ENCODE measurements around the gene TDRD9. TPM values are rescaled to one million over a fixed set of nuclear protein-coding genes. Genes with fewer than 3 reads are reported as not detected.
"Not testable (repeated sequence)": the region's sequence is repeated elsewhere in the genome, so short reads cannot be mapped to it uniquely, and the experiment has no call there.

TDRD9 gene
- total RNA-seq, 1 experiment from 2014 or later = 0.07 TPM

GRCh38 chr14:103973354-103973753 is 45.1 kb downstream of the TDRD9 start:
- Histone ChIP-seq H3K4me3 (ENCODE audit: low read length) (no peak overlapping the region), H3K4me2 (ENCODE audit: low read length) (no peak overlapping the region), H3K9me2 (replicated peaks; ENCODE audit: low read length) (no peaks in the 10 kb centered on the region), H3F3A (ENCODE audit: low read length, unreplicated experiment) (no peaks in the 10 kb centered on the region), H3K9ac (ENCODE audit: low read length) (no peak overlapping the region), H3K27me3 (ENCODE audit: low read length) (no peaks in the 10 kb centered on the region), H4K20me1 (ENCODE audit: low read length) (no peaks in the 10 kb centered on the region), H3K4me1 (ENCODE audit: insufficient read depth, low read length) (no peaks in the 10 kb centered on the region), H2AFZ (ENCODE audit: low read length) (no peak overlapping the region), H3K9me3 (ENCODE audit: low read length) (no peaks in the 10 kb centered on the region), H3K79me2 (ENCODE audit: low read length) (no peaks in the 10 kb centered on the region), H3K27ac (ENCODE audit: low read length) (no peak overlapping the region), H3K36me3 (ENCODE audit: low read depth, low read length) (no peaks in the 10 kb centered on the region)
- CTCF ChIA-PET = no interaction called here
- TF ChIP-seq EZH2phosphoT487 (IDR thresholded peaks at IDR 0.05; ENCODE audit: borderline replicate concordance, low read length) (no peak), EZH2 (IDR thresholded peaks at IDR 0.05; ENCODE audit: low read length, unreplicated experiment) (no peak), CTCF (conservative IDR thresholded peaks at IDR 0.05; ENCODE audit: low read depth, low read length) (no peak)
- intact Hi-C loops (cut with micrococcal nuclease) = no loop called here
- POLR2A ChIA-PET (ENCODE audit: unreplicated experiment) = no interaction called here
- DNase-seq (no peak), ATAC-seq (no peak)
- BruUV-seq (replicated peaks) = no TSS peak

GRCh38 chr14:103974575-103974974 is 46.3 kb downstream of the TDRD9 start:
- Histone ChIP-seq H3K27ac (ENCODE audit: low read length) (no peak overlapping the region), H3K4me1 (ENCODE audit: insufficient read depth, low read length) (no peaks in the 10 kb centered on the region), H3K27me3 (ENCODE audit: low read length) (no peaks in the 10 kb centered on the region), H3K36me3 (ENCODE audit: low read depth, low read length) (no peaks in the 10 kb centered on the region), H3F3A (ENCODE audit: low read length, unreplicated experiment) (no peaks in the 10 kb centered on the region), H3K9me2 (replicated peaks; ENCODE audit: low read length) (no peaks in the 10 kb centered on the region), H2AFZ (ENCODE audit: low read length) (no peak overlapping the region), H3K79me2 (ENCODE audit: low read length) (no peaks in the 10 kb centered on the region), H4K20me1 (ENCODE audit: low read length) (no peaks in the 10 kb centered on the region), H3K9me3 (ENCODE audit: low read length) (no peaks in the 10 kb centered on the region), H3K9ac (ENCODE audit: low read length) (no peak overlapping the region), H3K4me2 (ENCODE audit: low read length) (no peak overlapping the region), H3K4me3 (ENCODE audit: low read length) (no peak overlapping the region)
- TF ChIP-seq CTCF (conservative IDR thresholded peaks at IDR 0.05; ENCODE audit: low read depth, low read length) (no peak), EZH2phosphoT487 (IDR thresholded peaks at IDR 0.05; ENCODE audit: borderline replicate concordance, low read length) (no peak), EZH2 (IDR thresholded peaks at IDR 0.05; ENCODE audit: low read length, unreplicated experiment) (no peak)
- DNase-seq (no peak), ATAC-seq (no peak)
- ChIA-PET CTCF (no interaction called here), POLR2A (ENCODE audit: unreplicated experiment) (no interaction called here)
- no TSS peak for BruUV-seq (replicated peaks)
- intact Hi-C loops (cut with micrococcal nuclease) = no loop called here

- intact Hi-C loops (cut with micrococcal nuclease) = loop anchor here (5.0 kb wide), 1 partner anchor 48 kb away; no protein-coding TSS in a partner anchor
- H3K9me3 ChIP-seq (ENCODE audit: low read length); H3K79me2 ChIP-seq (ENCODE audit: low read length); H3K4me2 ChIP-seq (ENCODE audit: low read length); H3K27ac ChIP-seq (ENCODE audit: low read length); H4K20me1 ChIP-seq (ENCODE audit: low read length); BruUV-seq (replicated peaks); H2AFZ ChIP-seq (ENCODE audit: low read length); H3K27me3 ChIP-seq (ENCODE audit: low read length); H3K36me3 ChIP-seq (ENCODE audit: low read depth, low read length); ATAC-seq; H3K9ac ChIP-seq (ENCODE audit: low read length); H3K9me2 ChIP-seq (replicated peaks; ENCODE audit: low read length); H3F3A ChIP-seq (ENCODE audit: low read length, unreplicated experiment); H3K4me1 ChIP-seq (ENCODE audit: insufficient read depth, low read length); H3K4me3 ChIP-seq (ENCODE audit: low read length): not testable (repeated sequence)
- DNase-seq = peak; percentile 50
- POLR2A ChIA-PET (ENCODE audit: unreplicated experiment) = interaction anchor here (0.7 to 0.8 kb wide), 2 partner anchors 97 to 175 kb away, joined by 3 to 8 read pairs; no protein-coding TSS in a partner anchor
- CTCF ChIA-PET = interaction anchor here (0.6 to 1.6 kb wide), 7 partner anchors 45 to 390 kb away, joined by 3 to 4 read pairs (median 3); no protein-coding TSS in a partner anchor
- peak; percentile 51 for TF ChIP-seq CTCF (conservative IDR thresholded peaks at IDR 0.05; ENCODE audit: low read depth, low read length)
Observed at GRCh38 chr14:103980623-103981238, 52.5 kb downstream of the TDRD9 start.
